ENCODE measurements around the gene MAP2K5. TPM values are rescaled to one million over a fixed set of nuclear protein-coding genes. Genes with fewer than 3 reads are reported as not detected.

Gene MAP2K5
- total and polyA plus RNA-seq, 8 donors = 13.5 to 25.0 (median 20.8) TPM

- H3K36me3 ChIP-seq = no peaks in the 10 kb centered on the region
- H3K4me3 ChIP-seq = no peak overlapping the region
- TF ChIP-seq CTCF (IDR thresholded peaks at IDR 0.05) = no peak
- H3K4me1 ChIP-seq = peaks cover 0 to 3% of the 10 kb centered on the region in 2 donors
- DNase-seq (no peak), ATAC-seq (no peak)
- H3K27ac ChIP-seq = no peak overlapping the region
- H3K27me3 ChIP-seq = no peaks in the 10 kb centered on the region
- no peaks in the 10 kb centered on the region for H3K9me3 ChIP-seq
- intact Hi-C loops (cut with DNase I) = no loop called here
These were observed 190.3 kb downstream of the MAP2K5 start for GRCh38 chr15:67732671-67733374.

DNA sequence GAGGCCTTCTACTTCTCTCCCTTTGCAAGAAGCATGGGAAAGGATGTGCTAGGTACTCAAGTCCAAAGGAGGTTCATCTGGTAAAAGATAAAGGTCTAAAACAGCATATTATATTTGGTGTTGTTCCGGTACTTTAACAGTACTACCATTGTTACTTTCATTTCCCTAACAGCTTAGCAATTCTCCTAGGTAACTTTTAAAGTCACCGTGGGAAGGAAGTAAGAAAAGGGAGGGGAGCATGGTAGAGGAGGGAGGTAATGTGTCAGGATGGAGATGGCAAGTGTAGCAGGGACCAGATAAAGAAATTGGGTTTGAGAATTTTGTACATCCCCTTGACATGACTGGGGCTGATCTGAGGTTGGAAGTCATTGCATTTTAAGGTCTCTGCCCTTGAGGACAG lies 193.4 kb downstream of the MAP2K5 start:
- Histone ChIP-seq H3K4me3 (no peak overlapping the region), H3K4me1 (peaks cover 0 to 3% of the 10 kb centered on the region in 2 donors)
- no peak for ATAC-seq

GRCh38 chr15:67736810-67737209 lies 194.3 kb downstream of the MAP2K5 start:
- ATAC-seq (no peak), DNase-seq (no peak)
- intact Hi-C loops (cut with DNase I) = no loop called here
- Histone ChIP-seq H3K9me3 (no peaks in the 10 kb centered on the region), H3K4me1 (no peaks in the 10 kb centered on the region), H3K27ac (no peak overlapping the region), H3K36me3 (no peaks in the 10 kb centered on the region), H3K27me3 (no peaks in the 10 kb centered on the region), H3K4me3 (no peak overlapping the region)
- no peak for TF ChIP-seq CTCF (IDR thresholded peaks at IDR 0.05)

More for the DNA sequence above, 193.4 kb downstream of the MAP2K5 start:
- H3K36me3 ChIP-seq = no peaks in the 10 kb centered on the region
- no peaks in the 10 kb centered on the region for H3K9me3 ChIP-seq
- DNase-seq = no peak
- no peak for TF ChIP-seq CTCF (IDR thresholded peaks at IDR 0.05)
- no peak overlapping the region for H3K27ac ChIP-seq
- H3K27me3 ChIP-seq = no peaks in the 10 kb centered on the region
- intact Hi-C loops (cut with DNase I) = no loop called here

GRCh38 chr15:67738056-67738455 lies 195.6 kb downstream of the MAP2K5 start:
- ATAC-seq = no peak
- TF ChIP-seq CTCF (IDR thresholded peaks at IDR 0.05) = no peak
- H3K4me1 ChIP-seq = no peaks in the 10 kb centered on the region
- no peaks in the 10 kb centered on the region for H3K27me3 ChIP-seq
- no peak overlapping the region for H3K4me3 ChIP-seq
- no peak overlapping the region for H3K27ac ChIP-seq
- intact Hi-C loops (cut with DNase I) = no loop called here
- no peaks in the 10 kb centered on the region for H3K9me3 ChIP-seq
- DNase-seq = no peak
- H3K36me3 ChIP-seq = no peaks in the 10 kb centered on the region

DNA sequence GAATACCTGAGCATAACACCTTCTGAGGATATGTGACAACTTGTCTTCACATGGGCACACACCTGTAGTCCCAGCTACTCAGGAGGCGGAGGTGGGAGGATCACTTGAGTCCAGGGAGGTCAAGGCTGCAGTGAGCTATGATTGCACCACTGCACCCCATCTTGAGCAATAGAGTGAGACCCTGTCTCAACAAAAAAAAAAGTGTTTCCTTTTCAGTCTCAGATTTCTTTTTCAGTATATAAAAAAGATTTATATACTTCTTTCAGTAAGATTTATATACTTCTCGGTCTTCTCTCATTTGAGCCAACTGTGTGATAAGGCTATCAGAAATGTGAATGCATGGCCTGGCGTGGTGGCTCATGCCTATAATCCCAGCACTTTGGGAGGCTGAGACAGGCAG lies 197.9 kb downstream of the MAP2K5 start:
- ATAC-seq (no peak), DNase-seq (no peak)
- peaks cover 0 to 5% of the 10 kb centered on the region in 2 donors for H3K4me1 ChIP-seq
- no peak overlapping the region for H3K4me3 ChIP-seq
- no peak for TF ChIP-seq CTCF (IDR thresholded peaks at IDR 0.05)
- no peaks in the 10 kb centered on the region for H3K36me3 ChIP-seq
- intact Hi-C loops (cut with DNase I) = no loop called here
- no peaks in the 10 kb centered on the region for H3K27me3 ChIP-seq
- no peaks in the 10 kb centered on the region for H3K9me3 ChIP-seq
- H3K27ac ChIP-seq = no peak overlapping the region

Measured in left lung (tissue), 10 donors.